CD4-positive, alpha-beta memory T cell (primary cell): ENCODE measurements around the gene MRPL38. TPM values are rescaled to one million over a fixed set of nuclear protein-coding genes. Genes with fewer than 3 reads are reported as not detected.
A peak's percentile ranks its signal among the peaks of the same experiment; 100 is the strongest.

ENCODE experiments used
- CTCF ChIA-PET: fragments of 350-600 bp; sonication (Branson Sonifier 250); formaldehyde crosslinking; loops from one replicate; lab custom pipeline; 2021; ENCODE audit warnings: inconsistent platforms; ENCODE audit not compliant: partially characterized antibody; lab: Charles Lee
- POLR2A ChIA-PET: fragments of 350-600 bp; sonication (Branson Sonifier 250); formaldehyde crosslinking; loops from one replicate; lab custom pipeline; 2021; ENCODE audit not compliant: partially characterized antibody; lab: Charles Lee
- DNase-seq, 5 donors: peaks; one replicate each; pipeline versions ENCODE4 v3.0.0 to v3.0.0-alpha.2; 2020 to 2022; ENCODE audit warnings: mixed read lengths in 1 of 5
- H3K27ac ChIP-seq: one replicate; pipeline ENCODE4 v1.7.0; 2013; ENCODE audit warnings: low read depth, low read length
- H3K27me3 ChIP-seq: 2 replicates; pipeline ENCODE4 v1.7.0; 2013; ENCODE audit warnings: mild to moderate bottlenecking, low read length, moderate library complexity; ENCODE audit not compliant: insufficient read depth
- H3K36me3 ChIP-seq: 2 replicates; pipeline ENCODE4 v1.7.0; 2013; ENCODE audit warnings: mild to moderate bottlenecking, low read length, moderate library complexity; ENCODE audit not compliant: insufficient read depth
- H3K4me1 ChIP-seq: 2 replicates; pipeline ENCODE4 v1.7.0; 2013; ENCODE audit warnings: mild to moderate bottlenecking, low read length, moderate library complexity; ENCODE audit not compliant: insufficient read depth
- H3K4me3 ChIP-seq, 2 donors: one replicate each; pipeline ENCODE4 v1.7.0; 2013; ENCODE audit warnings: low read length in 2 of 2, mild to moderate bottlenecking in 1 of 2
- H3K9me3 ChIP-seq, 2 donors: one replicate each; pipeline ENCODE4 v1.7.0; 2013; ENCODE audit warnings: low read length in 2 of 2, control low read depth in 1 of 2; ENCODE audit not compliant: control insufficient read depth in 1 of 2
- H3K27ac Mint-ChIP-seq, 7 donors: one replicate each; pipeline ENCODE4 v1.8.0; 2020 to 2021; ENCODE audit warnings: mixed read lengths in 7 of 7, mild to moderate bottlenecking in 6 of 7, inconsistent platforms in 3 of 7, moderate library complexity in 3 of 7
- H3K27me3 Mint-ChIP-seq, 2 donors: one replicate each; pipeline ENCODE4 v1.8.0; 2020 to 2021; ENCODE audit warnings: mixed read lengths in 2 of 2
- H3K36me3 Mint-ChIP-seq, 2 donors: one replicate each; pipeline ENCODE4 v1.8.0; 2020 to 2021; ENCODE audit warnings: mixed read lengths in 2 of 2, inconsistent platforms in 1 of 2, mild to moderate bottlenecking in 1 of 2
- H3K4me1 Mint-ChIP-seq, 4 donors: one replicate each; pipeline ENCODE4 v1.8.0; 2020 to 2021; ENCODE audit warnings: mixed read lengths in 4 of 4, mild to moderate bottlenecking in 1 of 4
- H3K4me3 Mint-ChIP-seq, 8 donors: one replicate each; pipeline ENCODE4 v1.8.0; 2020 to 2021; ENCODE audit warnings: mixed read lengths in 8 of 8, mild to moderate bottlenecking in 7 of 8, moderate library complexity in 6 of 8, inconsistent platforms in 3 of 8
- H3K9me3 Mint-ChIP-seq, 8 donors: one replicate each; pipeline ENCODE4 v1.8.0; 2020 to 2021; ENCODE audit warnings: mixed read lengths in 8 of 8, mild to moderate bottlenecking in 5 of 8, inconsistent platforms in 3 of 8, moderate library complexity in 1 of 8
- intact Hi-C: fragments of 100-400 bp; cut with micrococcal nuclease; formaldehyde crosslinking; loops from one replicate; pipeline ENCODE4 v1.15.1; 2023
- polyA plus RNA-seq, 2 donors: library from polyadenylated mRNA; unstranded; fragments of 300-500 nt; fragmentation: Illumina TruSeq; gene quantifications; one replicate each; pipeline ENCODE4 v1.2.3, GENCODE V29; 2021
- total RNA-seq, 2 experiments: library from RNA; stranded (reverse); gene quantifications; one replicate each; pipeline ENCODE4 v1.2.3, GENCODE V29; 2021

Gene MRPL38
- total and polyA plus RNA-seq, 4 experiments from 2014 or later, result 59.1 to 142 (median 108) TPM

- Mint-ChIP-seq H3K9me3 (no peaks in the 10 kb centered on the region), H3K36me3 (peaks cover 8 to 28% of the 10 kb centered on the region in 2 donors), H3K4me1 (peaks cover 22 to 28% (median 25%) of the 10 kb centered on the region in 4 donors), H3K27me3 (no peaks in the 10 kb centered on the region), H3K4me3 (peak overlapping the region in 3 of 8 donors; percentile 46 to 60 (median 50)), H3K27ac (peak overlapping the region in 5 of 7 donors; percentile 29 to 94 (median 83))
- Histone ChIP-seq H3K4me1 (peaks cover 28% of the 10 kb centered on the region), H3K36me3 (peaks cover 10% of the 10 kb centered on the region), H3K27ac (no peak overlapping the region), H3K27me3 (no peaks in the 10 kb centered on the region), H3K9me3 (no peaks in the 10 kb centered on the region), H3K4me3 (no peak overlapping the region)
- no peak for DNase-seq
- intact Hi-C loops, result no loop called here
- ChIA-PET CTCF (interaction anchor here (1.5 to 7.1 kb wide), 4 partner anchors 11 to 45 kb away, joined by 5 to 96 read pairs (median 13); partner anchors contain the start of genes MRPL38 and TRIM47), POLR2A (interaction anchor here (0.6 to 18.1 kb wide), 6 partner anchors 17 to 671 kb away, joined by 3 to 337 read pairs (median 52); partner anchors contain the start of genes TRIM47 and WBP2)
Observed at GRCh38 chr17:75894049-75894733, 10.5 kb downstream of the MRPL38 start.

- H3K36me3 Mint-ChIP-seq, result peaks cover 5 to 21% of the 10 kb centered on the region in 2 donors
- no peak for DNase-seq
- H3K4me3 Mint-ChIP-seq, result peak overlapping the region in 2 of 8 donors; percentile 50 to 60
- intact Hi-C loops, result no loop called here
- H3K27me3 Mint-ChIP-seq, result no peaks in the 10 kb centered on the region
- H3K9me3 ChIP-seq, result no peaks in the 10 kb centered on the region
- H3K9me3 Mint-ChIP-seq, result no peaks in the 10 kb centered on the region
- no peak overlapping the region for H3K4me3 ChIP-seq
- H3K27ac Mint-ChIP-seq, result peak overlapping the region in 6 of 7 donors; percentile 21 to 94 (median 54)
- H3K4me1 ChIP-seq, result peaks cover 28% of the 10 kb centered on the region
- no peak overlapping the region for H3K27ac ChIP-seq
- POLR2A ChIA-PET, result interaction anchor here (0.6 to 18.1 kb wide), 5 partner anchors 16 to 670 kb away, joined by 3 to 337 read pairs (median 5); partner anchors contain the start of genes TRIM47 and WBP2
- H3K27me3 ChIP-seq, result no peaks in the 10 kb centered on the region
- peaks cover 9% of the 10 kb centered on the region for H3K36me3 ChIP-seq
- CTCF ChIA-PET, result interaction anchor here (1.5 to 7.1 kb wide), 3 partner anchors 16 to 44 kb away, joined by 5 to 96 read pairs (median 8); partner anchors contain the start of gene TRIM47
- H3K4me1 Mint-ChIP-seq, result peaks cover 22 to 28% (median 25%) of the 10 kb centered on the region in 4 donors
Observed at GRCh38 chr17:75893305-75894048, 11.2 kb downstream of the MRPL38 start.

- peaks cover 28% of the 10 kb centered on the region for H3K4me1 ChIP-seq
- H3K27me3 ChIP-seq, result no peaks in the 10 kb centered on the region
- Mint-ChIP-seq H3K9me3 (no peaks in the 10 kb centered on the region), H3K27ac (no peak overlapping the region), H3K4me1 (peaks cover 21 to 27% (median 24%) of the 10 kb centered on the region in 4 donors), H3K36me3 (peaks cover 5 to 18% of the 10 kb centered on the region in 2 donors), H3K27me3 (no peaks in the 10 kb centered on the region), H3K4me3 (peak overlapping the region in 1 of 8 donors; percentile 30)
- no peak overlapping the region for H3K27ac ChIP-seq
- no peak overlapping the region for H3K4me3 ChIP-seq
- H3K36me3 ChIP-seq, result peaks cover 9% of the 10 kb centered on the region
- no peaks in the 10 kb centered on the region for H3K9me3 ChIP-seq
- POLR2A ChIA-PET, result interaction anchor here (1.1 to 18.1 kb wide), 3 partner anchors 15 to 116 kb away, joined by 5 to 337 read pairs (median 123); partner anchors contain the start of genes TRIM47 and WBP2
- no peak for DNase-seq
- CTCF ChIA-PET, result interaction anchor here (1.5 to 7.1 kb wide), 2 partner anchors 15 to 32 kb away, joined by 8 to 96 read pairs; partner anchors contain the start of gene TRIM47
- intact Hi-C loops, result no loop called here
Observed at GRCh38 chr17:75892556-75893224, 12.0 kb downstream of the MRPL38 start.

- peaks cover 9% of the 10 kb centered on the region for H3K36me3 ChIP-seq
- no peaks in the 10 kb centered on the region for H3K9me3 ChIP-seq
- no peak overlapping the region for H3K27ac ChIP-seq
- no peaks in the 10 kb centered on the region for H3K27me3 ChIP-seq
- no peak overlapping the region for H3K4me3 ChIP-seq
- Mint-ChIP-seq H3K4me3 (no peak overlapping the region), H3K4me1 (peaks cover 17 to 22% (median 20%) of the 10 kb centered on the region in 4 donors), H3K36me3 (peaks cover 5 to 16% of the 10 kb centered on the region in 2 donors), H3K27ac (peak overlapping the region in 2 of 7 donors; percentile 43 to 68), H3K9me3 (no peaks in the 10 kb centered on the region), H3K27me3 (no peaks in the 10 kb centered on the region)
- ChIA-PET POLR2A (interaction anchor here (0.7 to 18.1 kb wide), 4 partner anchors 15 to 56 kb away, joined by 3 to 337 read pairs (median 64); partner anchors contain the start of genes TRIM47 and WBP2), CTCF (interaction anchor here (1.5 to 7.1 kb wide), 2 partner anchors 8 to 14 kb away, joined by 4 to 96 read pairs; partner anchors contain the start of gene TRIM47)
- intact Hi-C loops, result no loop called here
- DNase-seq, result no peak
- peaks cover 20% of the 10 kb centered on the region for H3K4me1 ChIP-seq
Observed at GRCh38 chr17:75891605-75892555, 12.8 kb downstream of the MRPL38 start.

- Histone ChIP-seq H3K27ac (no peak overlapping the region), H3K36me3 (peaks cover 9% of the 10 kb centered on the region), H3K9me3 (no peaks in the 10 kb centered on the region), H3K4me3 (no peak overlapping the region), H3K27me3 (no peaks in the 10 kb centered on the region), H3K4me1 (peaks cover 20% of the 10 kb centered on the region)
- peaks cover 17 to 22% (median 20%) of the 10 kb centered on the region in 4 donors for H3K4me1 Mint-ChIP-seq
- H3K27me3 Mint-ChIP-seq, result no peaks in the 10 kb centered on the region
- peak overlapping the region in 2 of 7 donors; percentile 43 to 68 for H3K27ac Mint-ChIP-seq
- intact Hi-C loops, result no loop called here
- ChIA-PET POLR2A (interaction anchor here (1.4 to 18.1 kb wide), 2 partner anchors 14 to 36 kb away, joined by 4 to 337 read pairs; partner anchors contain the start of genes TRIM47 and WBP2), CTCF (interaction anchor here (1.3 to 7.1 kb wide), 4 partner anchors 9 to 36 kb away, joined by 3 to 96 read pairs (median 6); partner anchors contain the start of genes TRIM47 and WBP2)
- no peaks in the 10 kb centered on the region for H3K9me3 Mint-ChIP-seq
- peaks cover 5 to 16% of the 10 kb centered on the region in 2 donors for H3K36me3 Mint-ChIP-seq
- H3K4me3 Mint-ChIP-seq, result no peak overlapping the region
- DNase-seq, result no peak
Observed at GRCh38 chr17:75891022-75891604, 13.6 kb downstream of the MRPL38 start.
